22Rv1 (cell line): ENCODE measurements around the gene PPP2R5E.

Source experiments
- ZFX ChIP-seq: fragments of 450-650 bp; IDR thresholded peaks from 2 replicates; pipeline ENCODE4 v1.6.1; 2017; ENCODE audit warnings: antibody characterized with exemption, borderline replicate concordance
- TF ChIP-seq, protein P1 (sequence below): fragments of 450-650 bp; IDR thresholded peaks from 2 replicates; pipeline ENCODE4 v1.5.1; 2017; ENCODE audit warnings: mild to moderate bottlenecking

DNA sequence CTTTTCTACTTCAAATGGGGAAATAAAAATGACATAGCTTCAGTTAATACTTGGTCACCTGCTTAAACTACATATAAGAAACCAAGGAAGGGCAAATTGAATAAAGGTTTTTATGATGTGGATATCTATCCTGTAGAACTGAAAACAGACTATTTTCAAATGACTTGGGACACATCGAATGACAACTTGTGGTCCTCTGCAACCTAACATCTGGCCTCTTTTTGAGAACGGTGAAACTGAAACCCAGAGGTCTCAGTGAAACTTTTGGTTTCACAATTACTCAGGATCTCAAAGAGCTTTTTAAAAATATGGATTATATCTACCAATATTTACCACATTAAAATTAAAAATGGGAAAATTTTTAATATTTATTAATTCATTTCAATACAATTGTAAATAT, 65.2 kb downstream of the PPP2R5E start:
- TF ChIP-seq, protein P1, sequence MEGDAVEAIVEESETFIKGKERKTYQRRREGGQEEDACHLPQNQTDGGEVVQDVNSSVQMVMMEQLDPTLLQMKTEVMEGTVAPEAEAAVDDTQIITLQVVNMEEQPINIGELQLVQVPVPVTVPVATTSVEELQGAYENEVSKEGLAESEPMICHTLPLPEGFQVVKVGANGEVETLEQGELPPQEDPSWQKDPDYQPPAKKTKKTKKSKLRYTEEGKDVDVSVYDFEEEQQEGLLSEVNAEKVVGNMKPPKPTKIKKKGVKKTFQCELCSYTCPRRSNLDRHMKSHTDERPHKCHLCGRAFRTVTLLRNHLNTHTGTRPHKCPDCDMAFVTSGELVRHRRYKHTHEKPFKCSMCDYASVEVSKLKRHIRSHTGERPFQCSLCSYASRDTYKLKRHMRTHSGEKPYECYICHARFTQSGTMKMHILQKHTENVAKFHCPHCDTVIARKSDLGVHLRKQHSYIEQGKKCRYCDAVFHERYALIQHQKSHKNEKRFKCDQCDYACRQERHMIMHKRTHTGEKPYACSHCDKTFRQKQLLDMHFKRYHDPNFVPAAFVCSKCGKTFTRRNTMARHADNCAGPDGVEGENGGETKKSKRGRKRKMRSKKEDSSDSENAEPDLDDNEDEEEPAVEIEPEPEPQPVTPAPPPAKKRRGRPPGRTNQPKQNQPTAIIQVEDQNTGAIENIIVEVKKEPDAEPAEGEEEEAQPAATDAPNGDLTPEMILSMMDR = no peak
- no peak for TF ChIP-seq ZFX
